GM12878 (cell line): ENCODE results near the gene RTN4. TPM values are rescaled to one million over a fixed set of nuclear protein-coding genes. Genes with fewer than 3 reads are reported as not detected.

ENCODE experiments used
- ATF3 ChIP-seq: IDR thresholded peaks from 2 replicates; pipeline ENCODE4 v1.6.1; 2011; ENCODE audit warnings: low read depth, mild to moderate bottlenecking, low read length, moderate library complexity, borderline replicate concordance; ENCODE audit errors: extremely low read depth
- BHLHE40 ChIP-seq, 2 experiments: fragments of 450-650 bp in 1 of 2; IDR thresholded peaks; 2 replicates each; pipeline ENCODE4 v1.6.1; 2011 to 2017; ENCODE audit warnings: low read depth in 2 of 2, borderline replicate concordance in 1 of 2, improper control_type of control experiment in 1 of 2, low read length in 1 of 2, mild to moderate bottlenecking in 1 of 2
- CBFB ChIP-seq: IDR thresholded peaks from 2 replicates; pipeline ENCODE4 v1.6.1; 2016; ENCODE audit warnings: antibody characterized with exemption, low read depth
- DPF2 ChIP-seq: fragments of 450-650 bp; IDR thresholded peaks from 2 replicates; pipeline ENCODE4 v1.6.1; 2017; ENCODE audit warnings: mild to moderate bottlenecking
- KAT2A ChIP-seq: conservative IDR thresholded peaks from 2 replicates; pipeline ENCODE4 v1.6.1; 2011; ENCODE audit warnings: low read depth, low read length; ENCODE audit not compliant: control insufficient read depth
- LARP7 ChIP-seq: fragments of 450-650 bp; IDR thresholded peaks from 2 replicates; pipeline ENCODE4 v1.6.1; 2017; ENCODE audit warnings: mild to moderate bottlenecking
- MAX ChIP-seq: IDR thresholded peaks from 2 replicates; pipeline ENCODE4 v1.6.1; 2012; ENCODE audit warnings: low read depth, low read length, improper control_type of control experiment
- MEF2A ChIP-seq: IDR thresholded peaks from 2 replicates; pipeline ENCODE4 v1.6.1; 2011; ENCODE audit warnings: low read depth, mild to moderate bottlenecking, low read length, moderate library complexity; ENCODE audit not compliant: insufficient read depth
- MLLT1 ChIP-seq: fragments of 450-650 bp; IDR thresholded peaks from 2 replicates; pipeline ENCODE4 v1.6.1; 2016; ENCODE audit warnings: mild to moderate bottlenecking
- MTA3 ChIP-seq: IDR thresholded peaks from 2 replicates; pipeline ENCODE4 v1.6.1; 2012; ENCODE audit warnings: low read length, inconsistent platforms, borderline replicate concordance
- NFIC ChIP-seq: IDR thresholded peaks from 2 replicates; pipeline ENCODE4 v1.6.1; 2012; ENCODE audit warnings: low read depth, mild to moderate bottlenecking, inconsistent platforms, low read length, moderate library complexity
- NFYA ChIP-seq: IDR thresholded peaks from 2 replicates; pipeline ENCODE4 v1.6.1; 2011; ENCODE audit warnings: low read depth, mild to moderate bottlenecking, low read length, improper control_type of control experiment, borderline replicate concordance
- NR2C2 ChIP-seq: IDR thresholded peaks from 2 replicates; pipeline ENCODE4 v1.6.1; 2011; ENCODE audit warnings: borderline replicate concordance, low read depth; ENCODE audit not compliant: control insufficient read depth, insufficient read length
- POLR2AphosphoS2 ChIP-seq: IDR thresholded peaks from 2 replicates; pipeline ENCODE4 v1.6.1; 2011; ENCODE audit warnings: low read depth, mild to moderate bottlenecking, low read length, improper control_type of control experiment, moderate library complexity
- SPI1 ChIP-seq: IDR thresholded peaks from 2 replicates; pipeline ENCODE4 v1.6.1; 2011; ENCODE audit warnings: low read depth, mild to moderate bottlenecking, low read length, moderate library complexity, borderline replicate concordance; ENCODE audit not compliant: insufficient read depth
- SRF ChIP-seq, 2 experiments: IDR thresholded peaks; 2 replicates each; pipeline ENCODE4 v1.6.1; 2011; ENCODE audit warnings: low read depth in 2 of 2, low read length in 2 of 2, mild to moderate bottlenecking in 1 of 2, moderate library complexity in 1 of 2
- ZBTB4 ChIP-seq: fragments of 450-650 bp; formaldehyde crosslinking; IDR thresholded peaks from 2 replicates; pipeline ENCODE4 v1.4.0; 2022; ENCODE audit warnings: mild to moderate bottlenecking, moderate library complexity
- ZNF274 ChIP-seq: IDR thresholded peaks from one replicate; pipeline ENCODE4 v1.8.0; 2011; ENCODE audit not compliant: insufficient read length, insufficient read depth
- ZNF592 ChIP-seq: fragments of 450-650 bp; IDR thresholded peaks from 2 replicates; pipeline ENCODE4 v1.6.1; 2017; ENCODE audit warnings: mild to moderate bottlenecking, moderate library complexity
- polyA plus RNA-seq, 11 experiments: library from polyadenylated mRNA; depleted of rRNA in 4 of 11; unstranded in 6 of 11; stranded (reverse) in 5 of 11; fragments of >200 nt; fragmentation: Nextera tagmentation in 4 of 11; fragmentation: Illumina TruSeq in 1 of 11; extraction: Ambion mirVana in 4 of 11; extraction: Trizol in 1 of 11; gene quantifications; 1 replicate in 1 of 11; 2 replicates in 10 of 11; pipeline versions ENCODE4 v1.2.1 to v1.2.3, GENCODE V29; 2011 to 2016; ENCODE audit warnings: inconsistent platforms in 2 of 11, missing spikeins in 2 of 11, low read depth in 1 of 11
- total RNA-seq, 4 experiments: library from RNA; depleted of rRNA in 3 of 4; stranded (reverse); fragments of >200 nt in 3 of 4; fragmentation: Illumina TruSeq in 1 of 4; extraction: Trizol in 1 of 4; gene quantifications; 2 replicates each; pipeline versions ENCODE4 v1.2.1 to v1.2.3, GENCODE V29; 2013 to 2021

RTN4 gene
- total and polyA plus RNA-seq, 10 of the 15 experiments (the other 5 are each of a cell fraction or from before 2014, with no cell fraction given), result 56.0 to 133 (median 83.3) TPM

GRCh38 chr2:55050100-55050994 is at the start of gene RTN4 (continued):
- TF ChIP-seq SRF (IDR thresholded peaks at IDR 0.05; ENCODE audit: low read depth in 2 of 2, low read length in 2 of 2) (peak in 1 of 2 experiments; percentile 28; a peak in 1 of 4 replicates), MTA3 (no peak), MLLT1 (peak; percentile 76; the same call in 1 of the 2 replicates), MEF2A (no peak), ATF3 (no peak), LARP7 (peak; percentile 89), DPF2 (peak; percentile 82; the same call in 1 of the 2 replicates), NFYA (no peak; the same call in 1 of the 2 replicates), SPI1 (peak; percentile 93), NR2C2 (no peak), MAX (no peak), POLR2AphosphoS2 (peak; percentile 88), ZNF592 (no peak), ZNF274 (no peak), KAT2A (no peak), CBFB (peak; percentile 67; the same call in 1 of the 2 replicates), NFIC (no peak), BHLHE40 (IDR thresholded peaks at IDR 0.05; ENCODE audit: borderline replicate concordance in 1 of 2, low read depth in 2 of 2, low read length in 1 of 2) (peak in 1 of 2 experiments; percentile 61; a peak in 2 of 4 replicates), ZBTB4 (CRISPR knock-in tag) (no peak)
